GM18517 (cell line): ENCODE results near the gene DUOX1.
"Not testable (repeated sequence)": the region's sequence is repeated elsewhere in the genome, so short reads cannot be mapped to it uniquely, and the experiment has no call there.

Experiments
- ATAC-seq: cut with Tn5 transposase; IDR thresholded peaks from one replicate; pipeline ENCODE4 v1.9.1; 2021; ENCODE audit warnings: mild to moderate bottlenecking, moderate library complexity; ENCODE audit not compliant: unreplicated experiment

The DUOX1 gene

DNA sequence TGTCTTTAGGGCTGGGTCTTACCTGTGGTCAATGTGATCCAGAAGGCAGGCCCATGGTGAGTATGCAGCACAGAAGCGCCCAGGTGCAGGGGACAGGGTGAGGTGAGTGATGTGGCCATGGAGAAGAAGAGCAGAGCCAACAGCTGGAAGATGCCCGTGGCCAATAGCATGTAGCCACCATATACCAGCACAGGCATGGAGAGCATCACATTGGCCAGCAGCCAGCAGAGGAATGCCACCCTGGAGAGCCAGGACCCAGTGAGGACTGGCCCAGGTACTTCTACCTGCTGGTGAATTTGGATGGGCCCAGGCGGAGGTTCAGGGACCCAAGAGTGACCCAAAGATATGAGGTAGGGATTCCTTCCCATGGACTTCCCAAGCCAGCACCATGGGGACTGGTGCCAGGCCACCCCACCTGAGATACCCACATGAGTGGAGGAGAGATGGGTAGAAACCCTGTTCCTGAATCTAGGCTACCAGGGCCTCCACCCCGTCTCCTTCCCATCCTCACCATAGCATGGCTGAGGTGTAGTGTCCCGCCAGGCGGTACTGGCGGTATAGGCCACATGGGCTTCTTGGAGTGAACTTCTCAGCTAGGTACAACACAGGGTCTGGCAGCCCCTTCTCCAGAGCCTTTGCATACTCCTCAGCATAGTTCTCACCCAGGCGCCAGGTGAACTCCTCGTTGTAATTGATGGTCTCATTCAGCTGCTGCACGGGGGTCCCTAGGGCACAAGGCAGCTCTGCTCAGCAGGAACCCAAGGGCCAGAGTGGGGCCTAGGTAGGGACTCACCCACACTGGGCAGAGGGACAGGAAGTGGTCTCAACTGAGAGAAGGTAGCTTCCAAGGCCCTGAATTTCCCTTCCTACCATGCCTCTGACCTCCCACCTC lies 9.5 kb upstream of the DUOX1 start:
- no peak for ATAC-seq

DNA sequence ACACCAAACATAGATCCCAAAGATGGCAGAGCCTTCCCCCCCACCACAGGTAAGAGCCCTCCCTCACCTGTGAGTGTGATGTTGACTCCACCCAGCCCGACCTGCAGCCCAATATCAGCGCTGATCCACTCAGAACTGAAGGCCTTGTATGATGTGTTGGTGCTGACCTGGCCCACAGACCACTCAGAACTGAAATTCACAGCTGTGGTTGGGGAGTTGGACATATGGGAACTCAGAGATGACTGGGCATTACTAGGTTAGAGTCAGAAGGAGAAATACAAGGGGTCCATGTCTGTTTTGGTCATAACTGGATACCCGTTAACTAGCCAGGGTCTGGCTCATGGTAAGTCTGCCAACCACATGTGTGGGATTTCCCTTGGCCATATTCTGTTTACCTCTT lies 8.8 kb upstream of the DUOX1 start:
- no peak for ATAC-seq

DNA sequence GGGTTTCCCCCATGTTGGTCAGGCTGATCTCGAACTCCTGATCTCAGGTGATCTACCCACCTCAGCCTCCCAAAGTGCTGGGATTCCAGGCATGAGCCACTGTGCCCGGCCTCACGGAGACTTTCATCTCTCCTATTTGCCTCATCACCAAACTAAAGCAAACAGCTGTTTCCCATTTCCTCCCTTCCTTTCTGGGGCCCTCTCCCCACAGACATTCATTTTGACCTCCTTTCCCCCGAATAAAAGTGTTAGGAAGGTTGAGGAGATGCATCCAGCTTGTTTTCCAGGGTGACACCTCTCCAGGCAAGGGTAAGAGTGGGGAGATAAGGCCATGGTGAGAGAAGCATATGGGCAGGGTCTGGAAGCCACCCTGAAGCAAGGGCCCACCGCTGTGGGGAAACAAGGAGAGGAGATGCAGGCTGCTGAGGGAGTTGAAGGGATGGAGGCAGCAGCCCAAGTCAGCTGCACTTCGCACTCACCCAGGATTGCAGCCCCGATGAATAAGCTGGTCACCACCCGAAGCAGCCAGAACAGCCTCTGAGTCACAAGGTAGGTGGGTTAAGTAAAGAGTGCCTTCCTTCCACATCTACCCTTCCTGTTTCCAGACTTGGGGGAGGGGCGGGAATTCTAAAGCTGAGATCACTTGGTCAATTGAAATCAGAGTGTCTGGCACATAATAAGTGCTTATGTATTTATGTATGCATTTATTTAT lies 7.9 kb upstream of the DUOX1 start:
- ATAC-seq, result no peak

DNA sequence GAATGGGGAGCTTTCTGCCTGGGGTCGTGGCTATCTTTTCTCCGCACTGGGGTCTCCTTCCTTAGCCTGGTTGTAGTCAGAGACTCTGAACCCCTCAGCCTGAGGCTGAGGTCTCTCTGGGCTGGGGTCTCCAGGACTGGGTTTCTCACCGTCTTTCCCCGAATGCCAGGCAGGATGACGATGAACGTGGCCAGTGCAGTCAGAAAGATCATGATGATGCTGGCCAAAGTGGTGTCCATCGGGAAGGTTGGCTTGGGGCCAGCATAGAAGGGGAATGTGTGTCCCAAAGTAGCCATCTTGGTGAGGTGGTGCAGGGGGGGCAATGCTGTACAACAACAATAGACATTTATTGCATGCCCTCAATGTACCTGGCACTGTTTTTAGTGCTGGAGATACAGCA lies 7.1 kb upstream of the DUOX1 start:
- no peak for ATAC-seq

DNA sequence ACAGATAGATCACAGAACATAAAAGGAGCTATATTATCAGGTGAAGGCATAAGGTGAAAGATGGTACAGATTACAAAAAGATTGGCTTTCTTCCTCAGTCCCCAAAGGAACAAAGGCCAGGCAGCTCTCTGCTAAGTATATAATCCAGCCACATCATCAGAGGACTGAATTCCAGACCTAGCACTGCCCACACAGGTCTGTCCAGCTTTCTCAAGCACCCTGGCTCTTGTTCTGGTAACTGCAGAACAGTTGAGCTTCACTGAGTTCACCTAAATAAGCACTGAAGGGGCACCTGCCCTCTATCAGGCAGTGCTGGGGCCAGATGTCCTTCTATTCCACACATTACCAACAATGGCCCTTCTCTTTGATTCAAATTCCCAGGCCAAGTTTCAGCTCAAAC lies 6.4 kb upstream of the DUOX1 start:
- ATAC-seq, result no peak

DNA sequence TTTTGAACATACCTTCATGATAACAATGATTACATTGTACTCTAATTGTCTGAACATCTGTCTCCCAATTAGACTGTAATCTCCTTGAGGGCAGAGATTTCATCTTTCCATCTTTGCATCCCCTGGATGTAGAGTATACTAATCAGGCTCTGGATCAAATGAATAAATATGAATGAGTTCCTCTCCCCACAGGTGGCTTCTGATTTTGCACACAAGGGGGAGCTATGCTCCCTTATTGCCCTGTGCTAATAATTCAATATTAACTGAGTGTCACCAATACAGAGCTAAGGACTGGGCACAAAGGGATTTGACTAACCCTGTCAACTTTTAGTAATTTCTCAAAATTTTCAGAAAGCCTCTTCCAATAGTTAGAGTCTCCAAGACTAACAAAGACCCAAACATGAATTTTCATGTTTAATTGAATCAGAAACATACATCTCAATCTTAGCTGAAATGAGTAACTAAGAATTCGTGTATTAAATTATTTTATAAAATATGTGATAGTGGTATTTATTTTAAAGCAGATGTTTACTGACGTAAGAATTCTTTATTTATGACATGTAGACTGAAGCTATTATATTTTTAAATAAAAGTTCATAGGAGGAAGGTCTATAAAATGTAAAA lies 3.1 kb upstream of the DUOX1 start:
- no peak for ATAC-seq

DNA sequence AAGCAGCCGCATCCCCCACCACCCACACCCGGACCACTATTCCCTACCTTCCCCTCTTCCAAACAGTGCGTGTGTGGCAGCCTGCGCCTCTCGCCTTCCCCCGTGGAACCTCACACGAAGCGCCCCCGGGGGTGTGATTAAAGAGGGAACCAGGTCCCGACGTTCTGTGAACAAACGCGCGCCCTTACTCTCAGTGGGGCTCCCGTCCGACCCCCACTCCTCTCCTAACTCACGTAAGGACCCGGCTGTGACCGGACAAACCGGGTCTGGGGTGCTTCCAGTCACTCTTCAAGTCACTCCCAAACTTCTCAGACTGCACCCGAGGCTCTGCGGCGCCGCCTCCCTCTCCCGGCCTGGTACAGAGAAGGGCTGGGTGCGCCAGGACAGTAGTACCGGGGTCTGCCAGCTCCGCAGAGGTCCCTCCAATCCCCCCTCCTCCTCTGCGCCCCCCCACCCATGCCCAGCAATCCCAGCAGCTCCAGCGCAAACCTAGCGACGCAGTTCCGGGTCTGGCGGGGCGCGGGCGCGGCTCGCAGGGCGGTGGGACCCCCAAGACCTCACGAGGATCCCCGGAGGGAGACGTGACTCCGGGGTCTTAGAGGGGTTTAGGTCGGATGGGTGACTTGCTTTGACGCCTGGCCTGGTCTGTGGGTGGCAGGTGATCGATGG lies 689 bp upstream of the DUOX1 start:
- ATAC-seq, result no peak

DNA sequence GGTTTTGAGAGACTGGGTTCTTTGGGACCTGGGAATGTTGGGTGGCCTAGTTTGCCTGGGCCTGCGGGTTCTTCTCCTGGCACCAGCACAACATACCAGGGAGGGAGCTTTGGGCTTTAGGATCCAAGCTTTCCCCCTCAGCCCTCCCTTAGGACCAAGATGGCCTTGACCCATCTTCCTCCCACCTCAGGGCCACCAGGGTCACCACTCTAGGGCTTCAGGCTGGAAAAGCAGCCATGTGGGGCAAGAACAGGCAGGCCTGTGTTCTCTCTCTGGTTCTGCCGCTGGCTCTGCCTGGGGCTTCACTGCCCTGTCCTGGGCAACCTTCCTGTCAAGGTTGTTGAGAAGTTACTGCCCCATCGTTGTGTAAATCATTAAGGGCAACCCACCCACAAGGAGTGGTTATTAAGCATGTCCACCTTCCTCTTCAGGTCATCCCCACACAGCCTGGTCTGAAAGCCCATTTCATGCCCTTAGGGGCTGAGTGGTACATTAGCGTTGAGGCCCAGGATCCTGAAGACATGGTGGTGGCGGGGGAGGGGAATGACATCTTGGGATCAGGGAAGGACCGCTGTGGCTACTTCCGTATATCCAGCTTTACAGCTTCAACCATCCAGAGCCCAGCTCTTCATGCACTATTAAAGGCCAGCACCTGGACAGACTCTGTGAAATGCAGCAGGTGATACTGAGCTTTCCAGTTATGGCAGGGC lies 652 bp downstream of the DUOX1 start:
- no peak for ATAC-seq

DNA sequence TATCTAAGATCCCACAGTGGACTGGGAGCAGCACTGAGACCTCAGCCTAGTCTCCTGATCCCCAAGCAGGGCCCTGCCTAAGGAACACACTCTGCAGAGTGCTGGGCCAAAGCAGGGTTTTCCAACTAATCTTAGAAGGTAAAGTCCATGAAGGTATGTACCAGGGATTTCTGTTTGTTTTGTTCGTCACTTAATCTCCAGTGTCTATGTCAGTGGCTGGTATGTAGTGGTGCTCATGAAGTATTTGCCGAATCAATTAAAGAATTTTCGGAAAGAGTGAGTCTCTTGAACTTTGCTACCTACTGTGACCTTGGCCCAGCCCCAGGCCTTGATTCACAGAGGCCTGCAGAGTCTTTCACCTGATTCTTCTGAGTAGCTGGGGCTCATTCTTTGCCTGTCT lies 1.7 kb downstream of the DUOX1 start:
- ATAC-seq, result no peak

DNA sequence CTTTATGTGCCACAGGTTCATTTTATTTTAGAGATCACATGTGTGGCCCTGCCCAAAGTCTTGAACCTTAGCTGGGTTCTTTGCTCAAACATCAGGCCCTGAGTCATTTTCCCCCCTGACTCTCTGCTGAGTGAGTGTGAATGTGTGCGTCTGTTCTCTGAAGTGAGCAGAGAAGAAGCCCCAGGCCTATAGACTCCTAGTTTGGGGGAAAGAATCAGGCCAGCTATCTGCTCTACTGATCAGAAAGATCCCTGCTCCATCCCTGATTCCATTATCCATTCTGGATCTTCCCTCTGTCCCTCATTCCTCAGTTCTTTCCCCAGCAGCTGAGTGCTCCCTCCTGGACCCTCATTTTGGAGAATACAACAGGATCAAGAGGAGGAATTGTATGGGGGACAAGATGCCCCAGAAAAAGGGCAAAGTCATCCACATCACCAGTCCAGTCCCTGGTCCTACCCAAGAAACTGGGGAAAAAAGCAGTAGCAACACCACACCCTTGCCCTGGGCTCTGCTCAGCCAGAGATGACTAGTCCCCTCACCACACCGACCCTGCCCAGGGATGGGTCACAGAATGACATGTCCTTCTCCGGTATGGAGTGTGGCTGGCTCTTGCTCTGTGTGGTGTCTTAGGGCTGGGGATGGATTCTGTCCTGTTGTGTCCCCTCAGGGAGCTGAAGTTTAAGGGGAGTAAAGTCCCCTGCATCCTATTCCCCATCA lies 3.2 kb downstream of the DUOX1 start:
- no peak for ATAC-seq

DNA sequence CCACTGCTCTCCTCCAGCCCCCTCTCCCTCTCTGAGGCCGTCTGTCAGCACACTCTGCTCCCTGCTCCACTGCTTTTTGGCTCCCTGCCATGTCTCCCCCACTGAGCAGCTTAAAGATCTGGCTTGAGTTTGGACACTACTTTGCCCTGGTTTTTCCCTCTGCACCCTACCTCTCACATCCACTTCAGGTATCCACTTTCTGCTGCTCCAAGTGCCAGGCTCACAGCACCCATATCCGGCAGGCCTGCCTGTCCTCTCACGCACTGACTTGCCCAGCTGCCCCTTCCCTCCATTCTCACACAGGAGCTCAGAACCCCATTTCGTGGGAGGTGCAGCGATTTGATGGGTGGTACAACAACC lies 3.7 kb downstream of the DUOX1 start:
- ATAC-seq, result no peak

DNA sequence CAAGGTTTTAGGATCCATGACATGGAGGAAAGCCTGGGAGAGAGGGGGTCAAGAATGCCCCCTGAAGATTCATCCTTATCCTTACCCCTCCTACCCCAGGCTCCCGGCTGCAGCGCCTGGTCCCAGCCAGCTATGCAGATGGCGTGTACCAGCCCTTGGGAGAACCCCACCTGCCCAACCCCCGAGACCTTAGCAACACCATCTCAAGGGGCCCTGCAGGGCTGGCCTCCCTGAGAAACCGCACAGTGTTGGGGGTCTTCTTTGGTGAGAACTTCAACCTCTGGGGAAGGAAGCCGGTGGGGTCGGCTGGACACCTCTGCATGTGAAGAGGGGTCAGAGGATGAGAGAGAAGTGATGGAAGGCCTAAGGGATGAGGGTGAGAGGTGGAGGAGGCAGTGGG lies 4.3 kb downstream of the DUOX1 start:
- no peak for ATAC-seq

DNA sequence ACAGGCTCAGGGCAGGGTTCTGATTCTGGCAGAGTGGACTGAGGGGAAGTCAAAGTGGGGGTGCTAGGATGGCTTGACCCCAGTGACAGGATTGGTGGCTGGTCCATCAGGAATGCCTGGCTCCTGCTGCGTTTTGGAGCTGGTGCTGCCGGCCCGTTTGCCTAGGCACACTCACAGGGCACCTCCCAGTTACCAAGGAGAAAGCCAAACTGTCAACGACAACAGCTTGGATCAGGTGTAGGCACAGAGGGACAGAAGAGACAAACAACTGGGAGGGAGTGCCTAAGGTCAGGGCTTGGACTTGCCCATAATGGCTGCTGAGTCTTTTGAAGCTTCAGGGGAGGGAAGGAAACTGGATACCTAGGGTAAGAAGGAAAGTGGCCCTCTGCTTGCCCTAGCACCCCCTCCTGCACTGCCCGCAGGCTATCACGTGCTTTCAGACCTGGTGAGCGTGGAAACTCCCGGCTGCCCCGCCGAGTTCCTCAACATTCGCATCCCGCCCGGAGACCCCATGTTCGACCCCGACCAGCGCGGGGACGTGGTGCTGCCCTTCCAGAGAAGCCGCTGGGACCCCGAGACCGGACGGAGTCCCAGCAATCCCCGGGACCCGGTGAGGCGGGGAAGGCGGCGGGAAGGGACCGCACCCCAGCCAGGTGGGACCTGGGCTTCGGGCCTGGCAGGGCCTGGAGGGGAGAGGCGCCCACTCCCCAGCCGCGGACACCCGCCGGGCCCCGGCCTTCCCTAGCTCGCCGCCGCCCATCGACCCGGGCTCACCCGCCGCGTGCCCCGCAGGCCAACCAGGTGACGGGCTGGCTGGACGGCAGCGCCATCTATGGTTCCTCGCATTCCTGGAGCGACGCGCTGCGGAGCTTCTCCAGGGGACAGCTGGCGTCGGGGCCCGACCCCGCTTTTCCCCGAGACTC lies 5.1 kb downstream of the DUOX1 start:
- no peak for ATAC-seq

DNA sequence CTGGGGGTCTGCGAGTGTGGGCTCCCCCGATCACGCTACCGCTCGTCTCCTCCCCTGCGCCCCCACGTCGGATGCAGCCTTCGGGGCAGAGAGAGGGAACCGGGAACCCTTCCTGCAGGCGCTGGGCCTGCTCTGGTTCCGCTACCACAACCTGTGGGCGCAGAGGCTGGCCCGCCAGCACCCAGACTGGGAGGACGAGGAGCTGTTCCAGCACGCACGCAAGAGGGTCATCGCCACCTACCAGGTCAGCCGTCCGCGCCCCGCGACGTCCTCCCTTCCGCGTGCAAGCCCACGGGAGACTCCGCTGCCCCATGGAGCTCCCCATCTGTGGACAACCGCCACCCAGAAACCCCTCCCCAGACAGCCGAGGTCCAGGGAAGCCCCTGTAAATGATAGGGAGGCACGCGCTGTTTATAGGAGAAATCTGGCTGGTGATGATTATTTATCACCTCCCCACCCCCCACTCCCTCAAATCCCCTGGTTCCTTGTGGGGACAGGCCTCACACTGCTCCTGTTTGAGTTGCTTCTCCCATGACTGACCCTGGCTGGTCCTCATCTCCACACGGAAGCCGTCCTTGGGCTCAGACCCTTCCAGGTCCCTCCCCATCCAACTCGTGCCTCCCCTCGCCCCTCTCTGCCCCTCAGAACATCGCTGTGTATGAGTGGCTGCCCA lies 6.0 kb downstream of the DUOX1 start:
- ATAC-seq, result not testable (repeated sequence)

DNA sequence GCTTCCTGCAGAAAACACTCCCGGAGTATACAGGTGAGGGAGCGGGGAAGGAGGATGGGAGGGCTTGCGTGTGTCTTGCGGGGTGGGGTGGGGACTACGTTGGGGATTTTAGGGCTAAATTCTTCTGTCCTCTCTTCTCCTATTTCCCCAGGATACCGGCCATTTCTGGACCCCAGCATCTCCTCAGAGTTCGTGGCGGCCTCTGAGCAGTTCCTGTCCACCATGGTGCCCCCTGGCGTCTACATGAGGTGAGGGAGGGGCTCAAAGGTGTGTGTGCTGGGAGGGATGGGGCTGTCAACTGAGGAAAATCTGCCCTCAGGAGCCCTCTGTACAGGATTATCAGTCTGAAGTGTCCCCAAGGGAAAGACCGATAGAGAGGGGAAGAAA lies 6.6 kb downstream of the DUOX1 start:
- ATAC-seq, result no peak

DNA sequence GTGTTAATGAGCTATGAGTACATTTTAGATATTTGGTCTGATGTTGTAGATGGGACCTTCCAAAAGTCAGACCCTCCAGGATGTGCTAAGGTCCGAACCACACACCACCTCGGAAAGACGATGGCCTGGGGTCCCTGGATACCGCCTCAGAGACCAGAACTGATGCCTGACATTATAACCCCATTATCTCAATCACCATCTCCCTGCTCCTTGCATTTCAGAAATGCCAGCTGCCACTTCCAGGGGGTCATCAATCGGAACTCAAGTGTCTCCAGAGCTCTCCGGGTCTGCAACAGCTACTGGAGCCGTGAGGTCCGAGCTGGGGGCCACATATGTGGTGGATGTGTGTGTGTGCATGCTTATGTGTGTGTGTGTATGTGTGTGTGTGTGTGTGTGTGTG lies 7.9 kb downstream of the DUOX1 start:
- no peak for ATAC-seq

DNA sequence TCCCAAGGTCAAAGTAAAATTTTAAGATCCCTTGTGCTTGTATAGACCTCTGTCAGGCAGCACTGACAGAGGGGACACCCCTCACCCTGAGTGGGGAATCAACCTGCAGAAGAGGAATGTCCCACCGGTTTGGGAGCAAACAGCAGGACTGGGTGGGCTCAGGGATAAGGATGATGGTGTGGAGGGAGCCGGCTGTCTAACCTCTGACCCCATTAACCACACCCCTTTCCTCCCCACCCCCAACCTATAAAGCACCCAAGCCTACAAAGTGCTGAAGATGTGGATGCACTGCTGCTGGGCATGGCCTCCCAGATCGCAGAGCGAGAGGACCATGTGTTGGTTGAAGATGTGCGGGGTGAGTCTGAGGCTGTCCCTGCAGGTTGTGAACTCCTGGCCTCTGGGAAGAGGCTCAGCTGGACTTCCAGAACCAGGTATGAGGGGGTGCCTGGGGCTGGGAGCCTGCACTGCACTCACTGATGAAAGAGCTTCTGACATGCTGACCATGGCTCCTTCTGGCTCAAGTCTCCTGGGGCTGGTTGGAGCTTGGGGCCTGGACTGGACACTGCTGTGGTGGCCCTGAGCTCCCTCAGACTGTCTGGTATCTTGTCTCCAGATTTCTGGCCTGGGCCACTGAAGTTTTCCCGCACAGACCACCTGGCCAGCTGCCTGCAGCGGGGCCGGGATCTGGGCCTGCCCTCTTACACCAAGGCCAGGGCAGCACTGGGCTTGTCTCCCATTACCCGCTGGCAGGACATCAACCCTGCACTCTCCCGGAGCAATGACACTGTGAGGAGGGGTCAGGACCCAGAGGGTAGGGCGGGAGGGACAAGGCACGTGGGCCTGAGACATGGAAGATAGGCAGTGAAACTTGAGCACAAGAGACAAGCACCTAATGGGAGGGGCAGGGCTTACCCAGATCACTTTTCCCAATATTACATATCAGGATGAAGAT lies 9.3 kb downstream of the DUOX1 start:
- ATAC-seq, result no peak

DNA sequence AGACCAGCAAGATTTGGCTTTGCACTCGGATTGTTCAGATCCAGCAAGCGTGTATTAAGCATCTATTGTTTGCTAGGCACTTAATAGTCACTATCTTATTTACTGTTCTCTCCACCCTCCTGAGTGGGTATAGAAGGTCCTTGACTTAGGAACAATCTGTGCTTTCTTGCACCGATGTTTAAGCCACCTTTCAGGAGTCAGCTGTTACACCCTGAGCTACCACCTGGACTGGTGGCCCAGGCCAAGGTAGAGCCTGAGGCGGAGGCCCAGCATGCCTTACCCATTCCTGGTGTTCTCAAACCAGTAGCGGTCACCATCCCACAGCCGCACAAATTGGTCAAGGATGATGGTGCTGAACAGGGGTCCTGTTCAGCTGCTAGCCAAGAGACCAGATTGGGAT lies 10.0 kb downstream of the DUOX1 start:
- ATAC-seq, result no peak
